ENCODE data around the gene NWD2.

The NWD2 gene

GRCh38 chr4:37464373-37465128 lies 220.0 kb downstream of the NWD2 start:
- no peak for DNase-seq (ENCODE audit: low read depth in 1 of 2, low spot score in 1 of 2)

- DNase-seq (ENCODE audit: low read depth in 1 of 2, low spot score in 1 of 2): no peak
Observed at GRCh38 chr4:37465296-37465695, 220.8 kb downstream of the NWD2 start.

- DNase-seq (ENCODE audit: low read depth in 1 of 2, low spot score in 1 of 2): no peak
Observed at GRCh38 chr4:37465845-37466244, 221.3 kb downstream of the NWD2 start.

GRCh38 chr4:37467223-37467622 lies 222.7 kb downstream of the NWD2 start:
- no peak for DNase-seq (ENCODE audit: low read depth in 1 of 2, low spot score in 1 of 2)

GRCh38 chr4:37467824-37468223 lies 223.3 kb downstream of the NWD2 start:
- no peak for DNase-seq (ENCODE audit: low read depth in 1 of 2, low spot score in 1 of 2)

GRCh38 chr4:37469286-37469685 lies 224.7 kb downstream of the NWD2 start:
- no peak for DNase-seq (ENCODE audit: low read depth in 1 of 2, low spot score in 1 of 2)

GRCh38 chr4:37470245-37470644 lies 225.7 kb downstream of the NWD2 start:
- DNase-seq (ENCODE audit: low read depth in 1 of 2, low spot score in 1 of 2): no peak

GRCh38 chr4:37471093-37471492 lies 226.6 kb downstream of the NWD2 start:
- DNase-seq (ENCODE audit: low read depth in 1 of 2, low spot score in 1 of 2): no peak

GRCh38 chr4:37471971-37472370 lies 227.4 kb downstream of the NWD2 start:
- no peak for DNase-seq (ENCODE audit: low read depth in 1 of 2, low spot score in 1 of 2)

GRCh38 chr4:37473807-37474206 lies 229.3 kb downstream of the NWD2 start:
- DNase-seq (ENCODE audit: low read depth in 1 of 2, low spot score in 1 of 2): no peak

- no peak for DNase-seq (ENCODE audit: low read depth in 1 of 2, low spot score in 1 of 2)
Observed at GRCh38 chr4:37475087-37475486, 230.5 kb downstream of the NWD2 start.

- no peak for DNase-seq (ENCODE audit: low read depth in 1 of 2, low spot score in 1 of 2)
Observed at GRCh38 chr4:37475776-37476175, 231.2 kb downstream of the NWD2 start.

GRCh38 chr4:37476256-37476655 lies 231.7 kb downstream of the NWD2 start:
- no peak for DNase-seq (ENCODE audit: low read depth in 1 of 2, low spot score in 1 of 2)

GRCh38 chr4:37476691-37477090 lies 232.1 kb downstream of the NWD2 start:
- no peak for DNase-seq (ENCODE audit: low read depth in 1 of 2, low spot score in 1 of 2)

GRCh38 chr4:37477126-37477525 lies 232.6 kb downstream of the NWD2 start:
- no peak for DNase-seq (ENCODE audit: low read depth in 1 of 2, low spot score in 1 of 2)

- DNase-seq (ENCODE audit: low read depth in 1 of 2, low spot score in 1 of 2): no peak
Observed at GRCh38 chr4:37478151-37478550, 233.6 kb downstream of the NWD2 start.

- DNase-seq (ENCODE audit: low read depth in 1 of 2, low spot score in 1 of 2): no peak
Observed at GRCh38 chr4:37480509-37480908, 236.0 kb downstream of the NWD2 start.

GRCh38 chr4:37481547-37482122 lies 237.1 kb downstream of the NWD2 start:
- no peak for DNase-seq (ENCODE audit: low read depth in 1 of 2, low spot score in 1 of 2)

- no peak for DNase-seq (ENCODE audit: low read depth in 1 of 2, low spot score in 1 of 2)
Observed at GRCh38 chr4:37482236-37482913, 237.8 kb downstream of the NWD2 start.

- DNase-seq (ENCODE audit: low read depth in 1 of 2, low spot score in 1 of 2): no peak
Observed at GRCh38 chr4:37483610-37484009, 239.1 kb downstream of the NWD2 start.

- DNase-seq (ENCODE audit: low read depth in 1 of 2, low spot score in 1 of 2): no peak
Observed at GRCh38 chr4:37486166-37486565, 241.6 kb downstream of the NWD2 start.

GRCh38 chr4:37487668-37488067 lies 243.1 kb downstream of the NWD2 start:
- no peak for DNase-seq (ENCODE audit: low read depth in 1 of 2, low spot score in 1 of 2)

Data from stimulated activated CD4-positive, alpha-beta T cell treated with anti-CD3 and anti-CD28 coated beads, Interleukin-15, amount 100 ng/mL, for 1 hour (primary cell).